Nephron (organoid): ENCODE data around the gene ITGA7.

ENCODE experiments used
- H3K27ac Mint-ChIP-seq, 3 experiments: 2 replicates each; pipeline ENCODE4 v1.8.0; 2020; ENCODE audit warnings: mixed read lengths in 3 of 3, mild to moderate bottlenecking in 2 of 3, moderate library complexity in 1 of 3
- H3K27me3 Mint-ChIP-seq: 2 replicates; pipeline ENCODE4 v1.8.0; 2021; ENCODE audit warnings: low read depth, mild to moderate bottlenecking, moderate library complexity, mixed read lengths
- H3K36me3 Mint-ChIP-seq: 2 replicates; pipeline ENCODE4 v1.8.0; 2020; ENCODE audit warnings: low read depth, mixed read lengths
- H3K4me1 Mint-ChIP-seq: 2 replicates; pipeline ENCODE4 v1.8.0; 2020; ENCODE audit warnings: mixed read lengths
- H3K4me3 Mint-ChIP-seq, 3 experiments: 2 replicates each; pipeline ENCODE4 v1.8.0; 2020; ENCODE audit warnings: mild to moderate bottlenecking in 3 of 3, mixed read lengths in 3 of 3, moderate library complexity in 2 of 3
- H3K9me3 Mint-ChIP-seq: 2 replicates; pipeline ENCODE4 v1.8.0; 2020; ENCODE audit warnings: mixed read lengths
- CTCF ChIP-seq, 3 experiments: fragments of 200-600 bp; sonication (generic); IDR thresholded peaks; one replicate each; pipeline ENCODE4 v1.5.0; 2021; ENCODE audit warnings: antibody characterized with exemption in 3 of 3; ENCODE audit not compliant: unreplicated experiment in 3 of 3

Gene ITGA7

GRCh38 chr12:55741931-55742680 is 34.4 kb upstream of the ITGA7 start:
- Mint-ChIP-seq H3K4me3 (peak overlapping the region; percentile 84 to 93 (median 86)), H3K27ac (peak overlapping the region; percentile 83 to 99 (median 94)), H3K36me3 (no peaks in the 10 kb centered on the region), H3K27me3 (no peaks in the 10 kb centered on the region), H3K9me3 (no peaks in the 10 kb centered on the region), H3K4me1 (peaks cover 55% of the 10 kb centered on the region)
- no peak for TF ChIP-seq CTCF (IDR thresholded peaks at IDR 0.05; ENCODE audit: unreplicated experiment in 3 of 3)

- peak overlapping the region; percentile 92 to 96 (median 94) for H3K27ac Mint-ChIP-seq
- no peaks in the 10 kb centered on the region for H3K27me3 Mint-ChIP-seq
- H3K4me1 Mint-ChIP-seq = peaks cover 43% of the 10 kb centered on the region
- no peaks in the 10 kb centered on the region for H3K36me3 Mint-ChIP-seq
- TF ChIP-seq CTCF (IDR thresholded peaks at IDR 0.05; ENCODE audit: unreplicated experiment in 3 of 3) = peak in 1 of 3 experiments; percentile 2
- H3K9me3 Mint-ChIP-seq = no peaks in the 10 kb centered on the region
- peak overlapping the region; percentile 86 to 87 (median 86) for H3K4me3 Mint-ChIP-seq
These were observed 31.3 kb upstream of the ITGA7 start for GRCh38 chr12:55739025-55739378.

- TF ChIP-seq CTCF (IDR thresholded peaks at IDR 0.05; ENCODE audit: unreplicated experiment in 3 of 3) = peak; percentile 88 to 95 (median 91)
- no peaks in the 10 kb centered on the region for H3K27me3 Mint-ChIP-seq
- no peaks in the 10 kb centered on the region for H3K36me3 Mint-ChIP-seq
- H3K4me3 Mint-ChIP-seq = peak overlapping the region; percentile 86 to 87 (median 86)
- H3K4me1 Mint-ChIP-seq = peaks cover 43% of the 10 kb centered on the region
- H3K9me3 Mint-ChIP-seq = no peaks in the 10 kb centered on the region
- H3K27ac Mint-ChIP-seq = peak overlapping the region; percentile 92 to 96 (median 94)
These were observed 30.7 kb upstream of the ITGA7 start for GRCh38 chr12:55738123-55739024.

GRCh38 chr12:55737581-55738122 is 29.9 kb upstream of the ITGA7 start:
- Mint-ChIP-seq H3K27me3 (no peaks in the 10 kb centered on the region), H3K4me3 (peak overlapping the region; percentile 86 to 87 (median 86)), H3K36me3 (no peaks in the 10 kb centered on the region), H3K9me3 (no peaks in the 10 kb centered on the region), H3K27ac (peak overlapping the region; percentile 92 to 96 (median 94)), H3K4me1 (peaks cover 40% of the 10 kb centered on the region)
- TF ChIP-seq CTCF (IDR thresholded peaks at IDR 0.05; ENCODE audit: unreplicated experiment in 3 of 3) = no peak

GRCh38 chr12:55736780-55737580 is 29.3 kb upstream of the ITGA7 start:
- Mint-ChIP-seq H3K4me3 (peak overlapping the region; percentile 86 to 87 (median 86)), H3K36me3 (no peaks in the 10 kb centered on the region), H3K4me1 (peaks cover 33% of the 10 kb centered on the region), H3K27me3 (no peaks in the 10 kb centered on the region), H3K27ac (peak overlapping the region; percentile 92 to 96 (median 94)), H3K9me3 (no peaks in the 10 kb centered on the region)
- peak in 2 of 3 experiments; percentile 65 to 75 for TF ChIP-seq CTCF (IDR thresholded peaks at IDR 0.05; ENCODE audit: unreplicated experiment in 3 of 3)
